GM12878 (cell line): ENCODE results near the gene UBE2G2. TPM values are rescaled to one million over a fixed set of nuclear protein-coding genes. Genes with fewer than 3 reads are reported as not detected.

Experiments
- ATAC-seq: fragments of 200-7000 bp; cut with Tn5 transposase; 3 replicates; pipeline ENCODE4 v1.9.1; 2020; ENCODE audit warnings: mild to moderate bottlenecking, moderate library complexity
- BruUV-seq: library from RNA; stranded (reverse); fragments of 400-500 nt; replicated peaks from 2 replicates; lab custom pipeline; 2021; lab: Mats Ljungman, UMichigan
- CTCF ChIA-PET: fragments of 300-600 bp; sonication (Branson Sonifier 250); formaldehyde crosslinking; extraction: SDS; loops from one replicate; lab custom pipeline; 2021; ENCODE audit warnings: inconsistent platforms; lab: Yijun Ruan, JAX
- POLR2A ChIA-PET: fragments of 350-600 bp; formaldehyde crosslinking; extraction: SDS; loops from one replicate; lab custom pipeline; 2021; ENCODE audit warnings: inconsistent platforms; lab: Charles Lee
- RAD21 ChIA-PET: fragments of 300-600 bp; sonication (Branson Sonifier 250); formaldehyde crosslinking; loops from one replicate; lab custom pipeline; 2023; ENCODE audit warnings: antibody characterized with exemption; ENCODE audit not compliant: unreplicated experiment; lab: Charles Lee
- SMC1A ChIA-PET: fragments of 300-600 bp; sonication (Branson Sonifier 250); formaldehyde crosslinking; loops from one replicate; lab custom pipeline; 2023; ENCODE audit not compliant: unreplicated experiment, uncharacterized antibody; lab: Charles Lee
- DNase-seq: peaks from one replicate; pipeline ENCODE4 v3.0.0-alpha.2; 2011; ENCODE audit warnings: low read depth, low spot score
- FAIRE-seq: peaks from 3 replicates; lab custom pipeline; 2011; peaks lifted over from hg19 to GRCh38; lab: Jason Lieb, UNC
- H2AFZ ChIP-seq: 2 replicates; pipeline ENCODE4 v1.6.0; 2011; ENCODE audit warnings: low read depth, low read length, control low read depth; ENCODE audit not compliant: control insufficient read depth
- H3K27ac ChIP-seq: 2 replicates; pipeline ENCODE4 v1.5.1; 2011; ENCODE audit warnings: control low read depth; ENCODE audit not compliant: control insufficient read depth, insufficient read depth
- H3K27me3 ChIP-seq, 2 experiments: replicated peaks in 1 of 2; 2 replicates each; pipeline versions ENCODE4 v1.6.0 to v1.6.1; 2011; ENCODE audit warnings: low read length in 1 of 2; ENCODE audit not compliant: control insufficient read depth in 2 of 2, insufficient read depth in 2 of 2
- H3K36me3 ChIP-seq, 2 experiments: 2 replicates each; pipeline ENCODE4 v1.5.1; 2011; ENCODE audit warnings: low read length in 1 of 2; ENCODE audit not compliant: control insufficient read depth in 2 of 2, insufficient read depth in 2 of 2
- H3K4me1 ChIP-seq: 2 replicates; pipeline ENCODE4 v1.6.1; 2011; ENCODE audit warnings: mild to moderate bottlenecking, low read length, moderate library complexity, mixed read lengths; ENCODE audit not compliant: control insufficient read depth, insufficient read depth
- H3K4me2 ChIP-seq: 2 replicates; pipeline ENCODE4 v1.6.0; 2011; ENCODE audit warnings: control low read depth; ENCODE audit not compliant: control insufficient read depth, insufficient read depth
- H3K4me3 ChIP-seq: fragments of 200-600 bp; sonication (generic); 2 replicates; pipeline ENCODE4 v1.5.1; 2016
- H3K79me2 ChIP-seq: 2 replicates; pipeline ENCODE4 v1.6.0; 2011; ENCODE audit warnings: low read length; ENCODE audit not compliant: control insufficient read depth, insufficient read depth
- H3K9ac ChIP-seq: 2 replicates; pipeline ENCODE4 v1.8.0; 2011; ENCODE audit warnings: low read length, control low read depth, mixed read lengths; ENCODE audit not compliant: control insufficient read depth, insufficient read depth
- H3K9me3 ChIP-seq: replicated peaks from 3 replicates; pipeline ENCODE4 v1.5.1; 2011; ENCODE audit warnings: mild to moderate bottlenecking, low read length; ENCODE audit not compliant: control insufficient read depth, insufficient read depth
- H4K20me1 ChIP-seq: 2 replicates; pipeline ENCODE4 v1.6.0; 2011; ENCODE audit not compliant: control insufficient read depth, insufficient read depth
- ATF7 ChIP-seq: fragments of 450-650 bp; IDR thresholded peaks from 2 replicates; pipeline ENCODE4 v1.6.1; 2016; ENCODE audit warnings: low read depth, mild to moderate bottlenecking
- NFYA ChIP-seq: IDR thresholded peaks from 2 replicates; pipeline ENCODE4 v1.6.1; 2011; ENCODE audit warnings: low read depth, mild to moderate bottlenecking, low read length, improper control_type of control experiment, borderline replicate concordance
- NRF1 ChIP-seq: conservative IDR thresholded peaks from 2 replicates; pipeline ENCODE4 v1.6.1; 2011; ENCODE audit warnings: mild to moderate bottlenecking, low read depth, low read length, improper control_type of control experiment
- RB1 ChIP-seq: fragments of 450-650 bp; formaldehyde crosslinking; IDR thresholded peaks from 2 replicates; pipeline ENCODE4 v1.6.1; 2017; ENCODE audit warnings: mild to moderate bottlenecking, borderline replicate concordance
- TARDBP ChIP-seq: IDR thresholded peaks from 2 replicates; pipeline ENCODE4 v1.6.1; 2016; ENCODE audit warnings: borderline replicate concordance
- WGBS: methylation state at CpG from one replicate; pipeline ENCODE4 v1.1.6; 2016; ENCODE audit warnings: low lambda C conversion rate; ENCODE audit not compliant: insufficient replicate concordance, insufficient coverage; ENCODE audit errors: missing lambda C conversion rate; 5-methylcytosine and 5-hydroxymethylcytosine counted together
- in situ Hi-C: fragments of 300-500 bp; cut with MboI; formaldehyde crosslinking; loops from 9 replicates; pipeline ENCODE4 v1.14.3; 2018; ENCODE audit warnings: mixed read lengths
- intact Hi-C: fragments of 100-400 bp; cut with micrococcal nuclease; formaldehyde crosslinking; loops from one replicate; pipeline ENCODE4 v1.14.2; 2022; ENCODE audit not compliant: unreplicated experiment
- polyA plus RNA-seq, 11 experiments: library from polyadenylated mRNA; depleted of rRNA in 4 of 11; unstranded in 6 of 11; stranded (reverse) in 5 of 11; fragments of >200 nt; fragmentation: Nextera tagmentation in 4 of 11; fragmentation: Illumina TruSeq in 1 of 11; extraction: Ambion mirVana in 4 of 11; extraction: Trizol in 1 of 11; gene quantifications; 1 replicate in 1 of 11; 2 replicates in 10 of 11; pipeline versions ENCODE4 v1.2.1 to v1.2.3, GENCODE V29; 2011 to 2016; ENCODE audit warnings: inconsistent platforms in 2 of 11, missing spikeins in 2 of 11, low read depth in 1 of 11
- total RNA-seq, 4 experiments: library from RNA; depleted of rRNA in 3 of 4; stranded (reverse); fragments of >200 nt in 3 of 4; fragmentation: Illumina TruSeq in 1 of 4; extraction: Trizol in 1 of 4; gene quantifications; 2 replicates each; pipeline versions ENCODE4 v1.2.1 to v1.2.3, GENCODE V29; 2013 to 2021
- TF ChIP-seq, protein P1 (sequence below): fragments of 150-350 bp; IDR thresholded peaks from 2 replicates; pipeline ENCODE4 v1.6.1; 2014; ENCODE audit warnings: mild to moderate bottlenecking, low read depth, low read length
- TF ChIP-seq, protein P2 (sequence below): IDR thresholded peaks from 2 replicates; pipeline ENCODE4 v1.6.1; 2012; ENCODE audit warnings: low read depth, low read length, improper control_type of control experiment
- TF ChIP-seq, protein P3 (sequence below): fragments of 450-650 bp; formaldehyde crosslinking; IDR thresholded peaks from 2 replicates; pipeline ENCODE4 v1.4.0; 2022; ENCODE audit warnings: mild to moderate bottlenecking, moderate library complexity

Gene UBE2G2
- total and polyA plus RNA-seq, 10 of the 15 experiments (the other 5 are each of a cell fraction or from before 2014, with no cell fraction given): 27.0 to 139 (median 75.9) TPM

DNA sequence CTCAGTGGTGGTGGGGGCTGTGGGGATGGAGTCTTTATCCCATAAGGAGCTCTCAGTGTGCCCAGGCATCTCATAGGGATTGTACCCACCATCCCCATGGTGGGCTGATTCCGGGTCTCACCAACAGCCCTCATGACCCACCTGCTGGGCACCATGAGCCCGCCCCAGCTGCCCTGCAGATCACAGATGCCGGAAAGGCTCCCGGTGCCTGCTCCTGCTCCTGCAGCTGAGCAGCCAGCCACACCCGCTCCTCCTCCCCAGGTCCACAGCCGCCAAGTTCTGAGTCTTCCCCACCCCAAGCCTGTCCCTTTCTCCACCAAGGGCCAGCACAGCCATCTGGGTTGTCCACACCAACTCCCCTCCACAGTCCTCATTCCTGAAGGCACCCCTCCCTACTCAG lies 74.8 kb downstream of the UBE2G2 start (continued):
- TF ChIP-seq, protein P1, sequence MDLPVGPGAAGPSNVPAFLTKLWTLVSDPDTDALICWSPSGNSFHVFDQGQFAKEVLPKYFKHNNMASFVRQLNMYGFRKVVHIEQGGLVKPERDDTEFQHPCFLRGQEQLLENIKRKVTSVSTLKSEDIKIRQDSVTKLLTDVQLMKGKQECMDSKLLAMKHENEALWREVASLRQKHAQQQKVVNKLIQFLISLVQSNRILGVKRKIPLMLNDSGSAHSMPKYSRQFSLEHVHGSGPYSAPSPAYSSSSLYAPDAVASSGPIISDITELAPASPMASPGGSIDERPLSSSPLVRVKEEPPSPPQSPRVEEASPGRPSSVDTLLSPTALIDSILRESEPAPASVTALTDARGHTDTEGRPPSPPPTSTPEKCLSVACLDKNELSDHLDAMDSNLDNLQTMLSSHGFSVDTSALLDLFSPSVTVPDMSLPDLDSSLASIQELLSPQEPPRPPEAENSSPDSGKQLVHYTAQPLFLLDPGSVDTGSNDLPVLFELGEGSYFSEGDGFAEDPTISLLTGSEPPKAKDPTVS: no peak
- TF ChIP-seq, protein P2, sequence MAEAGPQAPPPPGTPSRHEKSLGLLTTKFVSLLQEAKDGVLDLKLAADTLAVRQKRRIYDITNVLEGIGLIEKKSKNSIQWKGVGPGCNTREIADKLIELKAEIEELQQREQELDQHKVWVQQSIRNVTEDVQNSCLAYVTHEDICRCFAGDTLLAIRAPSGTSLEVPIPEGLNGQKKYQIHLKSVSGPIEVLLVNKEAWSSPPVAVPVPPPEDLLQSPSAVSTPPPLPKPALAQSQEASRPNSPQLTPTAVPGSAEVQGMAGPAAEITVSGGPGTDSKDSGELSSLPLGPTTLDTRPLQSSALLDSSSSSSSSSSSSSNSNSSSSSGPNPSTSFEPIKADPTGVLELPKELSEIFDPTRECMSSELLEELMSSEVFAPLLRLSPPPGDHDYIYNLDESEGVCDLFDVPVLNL: no peak
- TF ChIP-seq, protein P3, sequence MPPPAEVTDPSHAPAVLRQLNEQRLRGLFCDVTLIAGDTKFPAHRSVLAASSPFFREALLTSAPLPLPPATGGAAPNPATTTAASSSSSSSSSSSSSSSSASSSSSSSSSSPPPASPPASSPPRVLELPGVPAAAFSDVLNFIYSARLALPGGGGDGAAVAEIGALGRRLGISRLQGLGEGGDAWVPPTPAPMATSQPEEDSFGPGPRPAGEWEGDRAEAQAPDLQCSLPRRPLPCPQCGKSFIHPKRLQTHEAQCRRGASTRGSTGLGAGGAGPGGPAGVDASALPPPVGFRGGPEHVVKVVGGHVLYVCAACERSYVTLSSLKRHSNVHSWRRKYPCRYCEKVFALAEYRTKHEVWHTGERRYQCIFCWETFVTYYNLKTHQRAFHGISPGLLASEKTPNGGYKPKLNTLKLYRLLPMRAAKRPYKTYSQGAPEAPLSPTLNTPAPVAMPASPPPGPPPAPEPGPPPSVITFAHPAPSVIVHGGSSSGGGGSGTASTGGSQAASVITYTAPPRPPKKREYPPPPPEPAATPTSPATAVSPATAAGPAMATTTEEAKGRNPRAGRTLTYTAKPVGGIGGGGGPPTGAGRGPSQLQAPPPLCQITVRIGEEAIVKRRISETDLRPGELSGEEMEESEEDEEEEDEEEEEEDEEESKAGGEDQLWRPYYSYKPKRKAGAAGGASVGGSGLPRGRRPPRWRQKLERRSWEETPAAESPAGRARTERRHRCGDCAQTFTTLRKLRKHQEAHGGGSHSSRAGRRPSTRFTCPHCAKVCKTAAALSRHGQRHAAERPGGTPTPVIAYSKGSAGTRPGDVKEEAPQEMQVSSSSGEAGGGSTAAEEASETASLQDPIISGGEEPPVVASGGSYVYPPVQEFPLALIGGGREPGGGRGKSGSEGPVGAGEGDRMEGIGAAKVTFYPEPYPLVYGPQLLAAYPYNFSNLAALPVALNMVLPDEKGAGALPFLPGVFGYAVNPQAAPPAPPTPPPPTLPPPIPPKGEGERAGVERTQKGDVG (CRISPR knock-in tag): no peak

DNA sequence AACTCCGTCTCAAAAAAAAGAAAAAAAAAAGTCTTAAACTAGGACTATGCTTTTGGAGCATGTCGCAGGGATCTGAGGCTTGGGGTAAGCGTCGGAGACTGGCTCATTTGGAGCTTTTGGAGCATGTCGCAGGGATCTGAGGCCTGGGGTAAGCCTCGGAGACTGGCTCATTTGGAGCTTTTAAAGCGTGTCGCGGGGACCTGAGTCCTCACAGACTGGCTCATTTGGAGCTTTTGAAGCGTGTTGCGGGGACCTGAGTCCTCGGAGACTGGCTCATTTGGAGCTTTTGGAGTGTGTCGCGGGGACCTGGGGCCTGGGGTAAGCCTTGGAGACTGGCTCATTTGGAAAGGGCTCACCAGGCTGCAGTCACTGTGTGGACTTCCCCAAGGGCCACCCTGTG lies 76.7 kb downstream of the UBE2G2 start:
- intact Hi-C loops: no loop called here
- no peak overlapping the region for H3K27ac ChIP-seq
- in situ Hi-C loops: no loop called here
- no peak overlapping the region for H2AFZ ChIP-seq
- BruUV-seq: no TSS peak
- ChIA-PET POLR2A (no interaction called here), RAD21 (no interaction called here), SMC1A (no interaction called here), CTCF (no interaction called here)
- no peaks in the 10 kb centered on the region for H3K36me3 ChIP-seq
- no peak overlapping the region for H3K4me3 ChIP-seq
- DNase-seq: no peak
- no peak for FAIRE-seq
- WGBS: 64% methylated on average over 14 of the region's 14 CpGs
- no peak for ATAC-seq
- H3K9ac ChIP-seq: no peak overlapping the region
- no peak overlapping the region for H3K4me2 ChIP-seq
- TF ChIP-seq ATF7: no peak
- no peak for TF ChIP-seq TARDBP
- no peak for TF ChIP-seq RB1
- no peak for TF ChIP-seq NRF1
- TF ChIP-seq NFYA: no peak
- H3K79me2 ChIP-seq: no peaks in the 10 kb centered on the region
- peaks cover 2 to 6% of the 10 kb centered on the region in 2 experiments; a peak in 2 of 4 replicates for H3K27me3 ChIP-seq
- H3K4me1 ChIP-seq: no peaks in the 10 kb centered on the region
- no peaks in the 10 kb centered on the region for H4K20me1 ChIP-seq
- H3K9me3 ChIP-seq: no peaks in the 10 kb centered on the region
